ENCODE data around the gene THOC1.

Gene THOC1

DNA sequence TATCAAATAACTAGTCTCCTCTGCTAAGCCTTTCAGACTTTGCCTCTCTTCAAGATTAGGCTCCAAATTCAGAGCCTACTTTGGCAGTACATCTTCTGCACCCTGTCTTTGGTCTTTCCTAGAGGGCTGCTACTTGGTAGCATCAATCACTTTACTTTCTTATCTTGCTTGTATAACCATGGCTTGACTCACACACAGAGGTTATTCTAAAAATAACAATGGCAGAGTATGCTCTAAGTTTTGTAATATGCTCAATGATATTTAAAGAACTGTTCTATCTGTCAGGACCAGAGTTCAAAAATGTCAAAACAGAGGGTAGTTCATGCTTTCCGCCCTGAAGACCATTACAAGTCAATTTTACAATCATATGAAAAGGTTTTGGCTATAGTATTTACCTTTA lies 27.7 kb downstream of the THOC1 start:
- H3K4me3 ChIP-seq (ENCODE audit: low read length): no peak overlapping the region
- H3K36me3 ChIP-seq (ENCODE audit: control insufficient read depth, low read depth, low read length): peaks cover 31% of the 10 kb centered on the region

DNA sequence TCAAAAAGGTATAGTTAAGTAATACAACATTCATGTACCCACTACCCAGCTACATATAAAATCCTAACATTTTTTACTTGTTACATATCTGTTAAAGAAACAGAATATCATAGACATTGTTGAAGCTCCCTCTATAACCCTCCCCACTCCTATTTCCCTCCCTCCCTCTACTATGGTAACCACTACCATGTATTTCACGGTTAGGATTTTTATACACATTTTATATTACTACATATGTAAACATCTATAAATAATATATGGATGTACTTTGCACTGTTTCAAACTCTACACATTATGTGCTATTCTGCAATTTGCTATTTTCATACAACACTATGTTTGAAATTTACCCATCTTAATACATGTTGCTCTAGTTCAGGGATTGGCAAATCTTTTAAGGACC lies 36.3 kb downstream of the THOC1 start:
- Histone ChIP-seq H3K27me3 (ENCODE audit: control insufficient read depth, insufficient read depth, low read length) (no peaks in the 10 kb centered on the region), H3K9ac (ENCODE audit: low read length) (no peak overlapping the region), H3K4me3 (ENCODE audit: low read length) (no peak overlapping the region), H3K36me3 (ENCODE audit: control insufficient read depth, low read depth, low read length) (peaks cover 12% of the 10 kb centered on the region), H3K4me1 (ENCODE audit: control insufficient read depth, low read depth, low read length) (no peaks in the 10 kb centered on the region), H3K9me3 (ENCODE audit: control insufficient read depth, low read depth, low read length) (no peaks in the 10 kb centered on the region), H3K27ac (ENCODE audit: low read length) (no peak overlapping the region)

More for the DNA sequence above, 27.7 kb downstream of the THOC1 start:
- H3K9me3 ChIP-seq (ENCODE audit: control insufficient read depth, low read depth, low read length): no peaks in the 10 kb centered on the region
- H3K27ac ChIP-seq (ENCODE audit: low read length): no peak overlapping the region
- no peaks in the 10 kb centered on the region for H3K27me3 ChIP-seq (ENCODE audit: control insufficient read depth, insufficient read depth, low read length)
- H3K9ac ChIP-seq (ENCODE audit: low read length): no peak overlapping the region
- no peaks in the 10 kb centered on the region for H3K4me1 ChIP-seq (ENCODE audit: control insufficient read depth, low read depth, low read length)

DNA sequence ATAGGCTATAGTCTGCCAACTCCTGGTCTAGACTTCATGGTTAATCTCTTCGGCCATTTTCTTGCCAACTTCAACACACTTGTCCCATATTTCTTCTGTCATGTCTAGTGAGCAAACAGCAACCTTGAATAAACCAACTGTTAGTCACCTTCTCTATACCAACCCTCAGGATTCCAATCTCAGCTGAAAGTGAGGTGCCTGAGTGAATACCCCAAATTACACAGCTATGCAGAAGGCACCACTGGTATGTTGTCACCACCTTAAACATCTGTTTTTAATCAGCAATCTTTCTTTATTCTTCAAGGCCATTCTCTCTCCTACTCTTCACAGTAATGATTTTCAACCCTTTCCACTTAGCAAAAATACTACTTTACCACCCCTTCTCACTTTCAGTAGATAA lies 39.3 kb downstream of the THOC1 start:
- peaks cover 40% of the 10 kb centered on the region for H3K36me3 ChIP-seq (ENCODE audit: control insufficient read depth, low read depth, low read length)
- H3K4me3 ChIP-seq (ENCODE audit: low read length): no peak overlapping the region
- H3K27ac ChIP-seq (ENCODE audit: low read length): no peak overlapping the region
- H3K9me3 ChIP-seq (ENCODE audit: control insufficient read depth, low read depth, low read length): no peaks in the 10 kb centered on the region
- no peaks in the 10 kb centered on the region for H3K4me1 ChIP-seq (ENCODE audit: control insufficient read depth, low read depth, low read length)
- H3K27me3 ChIP-seq (ENCODE audit: control insufficient read depth, insufficient read depth, low read length): no peaks in the 10 kb centered on the region
- H3K9ac ChIP-seq (ENCODE audit: low read length): no peak overlapping the region

DNA sequence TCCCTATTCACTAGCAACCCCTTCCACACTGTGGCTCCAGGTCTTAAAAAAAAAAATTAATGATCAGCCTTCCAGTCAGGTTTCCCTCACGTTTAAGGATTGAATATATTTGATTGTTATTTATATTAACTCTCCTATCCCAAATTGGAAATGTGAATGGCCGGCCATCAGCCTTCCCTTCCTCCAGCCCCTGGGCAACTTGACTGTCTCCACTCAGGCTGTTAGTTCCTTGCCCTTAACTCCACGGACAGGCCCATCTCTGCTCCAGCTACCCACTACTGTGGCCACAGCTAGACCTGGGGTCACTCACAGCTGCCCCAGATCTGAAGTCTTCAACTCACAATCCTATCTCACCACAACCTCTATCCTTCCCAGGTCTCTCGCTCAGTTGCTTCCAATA lies 39.9 kb downstream of the THOC1 start:
- Histone ChIP-seq H3K36me3 (ENCODE audit: control insufficient read depth, low read depth, low read length) (peaks cover 46% of the 10 kb centered on the region), H3K9ac (ENCODE audit: low read length) (no peak overlapping the region), H3K4me3 (ENCODE audit: low read length) (no peak overlapping the region), H3K4me1 (ENCODE audit: control insufficient read depth, low read depth, low read length) (no peaks in the 10 kb centered on the region), H3K9me3 (ENCODE audit: control insufficient read depth, low read depth, low read length) (no peaks in the 10 kb centered on the region), H3K27me3 (ENCODE audit: control insufficient read depth, insufficient read depth, low read length) (no peaks in the 10 kb centered on the region), H3K27ac (ENCODE audit: low read length) (no peak overlapping the region)

DNA sequence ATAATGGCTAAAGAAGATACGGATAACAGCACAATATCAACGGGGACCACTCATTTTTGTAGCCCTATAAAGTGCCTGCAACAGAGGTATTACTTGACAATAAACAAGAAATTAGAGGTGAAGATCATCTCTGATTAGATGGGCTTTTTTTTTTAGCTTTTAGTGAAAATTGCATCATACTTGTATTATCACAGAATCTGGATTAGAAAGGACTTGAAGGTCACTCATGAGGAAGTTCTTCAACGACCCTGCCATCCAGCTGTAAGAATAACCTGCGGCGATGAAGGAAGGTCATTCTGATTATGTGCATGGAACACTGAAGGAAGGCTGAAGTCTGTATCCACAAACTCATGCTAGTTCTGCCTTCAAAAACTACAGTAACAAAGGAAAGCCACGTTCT lies 40.5 kb downstream of the THOC1 start:
- H3K36me3 ChIP-seq (ENCODE audit: control insufficient read depth, low read depth, low read length): peaks cover 52% of the 10 kb centered on the region
- H3K4me1 ChIP-seq (ENCODE audit: control insufficient read depth, low read depth, low read length): no peaks in the 10 kb centered on the region
- peaks cover 3% of the 10 kb centered on the region for H3K9me3 ChIP-seq (ENCODE audit: control insufficient read depth, low read depth, low read length)
- no peak overlapping the region for H3K9ac ChIP-seq (ENCODE audit: low read length)
- no peak overlapping the region for H3K4me3 ChIP-seq (ENCODE audit: low read length)
- no peaks in the 10 kb centered on the region for H3K27me3 ChIP-seq (ENCODE audit: control insufficient read depth, insufficient read depth, low read length)
- H3K27ac ChIP-seq (ENCODE audit: low read length): no peak overlapping the region

DNA sequence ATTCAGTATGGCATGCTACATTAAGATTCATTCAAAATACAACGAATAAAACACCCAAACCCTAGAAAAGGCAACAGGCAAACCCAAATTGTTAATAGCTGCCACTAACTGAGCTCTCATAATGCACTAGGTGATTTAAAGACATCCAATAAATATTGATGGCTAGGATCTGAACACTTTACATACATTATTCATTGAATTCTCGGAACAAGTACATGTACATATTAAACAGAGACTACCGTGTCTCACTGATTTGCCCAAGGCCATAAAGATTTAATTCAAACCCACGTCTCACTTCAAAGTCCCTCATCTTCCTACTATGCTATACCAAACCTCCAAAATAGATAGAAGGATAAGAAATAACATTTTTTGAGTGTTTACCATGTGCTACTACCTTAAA lies 42.1 kb downstream of the THOC1 start:
- no peaks in the 10 kb centered on the region for H3K4me1 ChIP-seq (ENCODE audit: control insufficient read depth, low read depth, low read length)
- H3K27ac ChIP-seq (ENCODE audit: low read length): no peak overlapping the region
- no peak overlapping the region for H3K9ac ChIP-seq (ENCODE audit: low read length)
- peaks cover 59% of the 10 kb centered on the region for H3K36me3 ChIP-seq (ENCODE audit: control insufficient read depth, low read depth, low read length)
- H3K27me3 ChIP-seq (ENCODE audit: control insufficient read depth, insufficient read depth, low read length): no peaks in the 10 kb centered on the region
- peaks cover 7% of the 10 kb centered on the region for H3K9me3 ChIP-seq (ENCODE audit: control insufficient read depth, low read depth, low read length)
- H3K4me3 ChIP-seq (ENCODE audit: low read length): no peak overlapping the region

DNA sequence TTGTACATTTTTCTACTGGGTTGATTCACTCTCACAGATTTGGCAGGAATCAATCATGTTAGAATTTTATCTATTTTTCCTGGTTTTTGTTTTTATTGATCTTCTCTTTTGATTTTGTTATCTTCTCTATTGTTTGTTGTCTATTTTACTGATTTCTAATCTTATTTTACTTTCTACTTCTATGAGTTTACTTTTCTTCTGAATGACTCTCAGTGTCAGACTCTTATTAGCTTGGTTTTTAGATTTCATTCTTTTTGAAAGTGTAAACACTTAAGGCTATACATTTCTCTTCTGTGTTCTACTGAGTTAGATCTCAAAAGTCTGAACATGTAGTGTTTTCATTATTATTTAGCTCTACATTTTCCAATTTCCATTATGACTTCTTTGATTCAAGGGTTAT lies 47.1 kb downstream of the THOC1 start:
- no peak overlapping the region for H3K4me3 ChIP-seq (ENCODE audit: low read length)
- H3K9me3 ChIP-seq (ENCODE audit: control insufficient read depth, low read depth, low read length): peaks cover 18% of the 10 kb centered on the region
- no peak overlapping the region for H3K27ac ChIP-seq (ENCODE audit: low read length)
- H3K4me1 ChIP-seq (ENCODE audit: control insufficient read depth, low read depth, low read length): no peaks in the 10 kb centered on the region
- no peak overlapping the region for H3K9ac ChIP-seq (ENCODE audit: low read length)
- peaks cover 77% of the 10 kb centered on the region for H3K36me3 ChIP-seq (ENCODE audit: control insufficient read depth, low read depth, low read length)
- no peaks in the 10 kb centered on the region for H3K27me3 ChIP-seq (ENCODE audit: control insufficient read depth, insufficient read depth, low read length)

DNA sequence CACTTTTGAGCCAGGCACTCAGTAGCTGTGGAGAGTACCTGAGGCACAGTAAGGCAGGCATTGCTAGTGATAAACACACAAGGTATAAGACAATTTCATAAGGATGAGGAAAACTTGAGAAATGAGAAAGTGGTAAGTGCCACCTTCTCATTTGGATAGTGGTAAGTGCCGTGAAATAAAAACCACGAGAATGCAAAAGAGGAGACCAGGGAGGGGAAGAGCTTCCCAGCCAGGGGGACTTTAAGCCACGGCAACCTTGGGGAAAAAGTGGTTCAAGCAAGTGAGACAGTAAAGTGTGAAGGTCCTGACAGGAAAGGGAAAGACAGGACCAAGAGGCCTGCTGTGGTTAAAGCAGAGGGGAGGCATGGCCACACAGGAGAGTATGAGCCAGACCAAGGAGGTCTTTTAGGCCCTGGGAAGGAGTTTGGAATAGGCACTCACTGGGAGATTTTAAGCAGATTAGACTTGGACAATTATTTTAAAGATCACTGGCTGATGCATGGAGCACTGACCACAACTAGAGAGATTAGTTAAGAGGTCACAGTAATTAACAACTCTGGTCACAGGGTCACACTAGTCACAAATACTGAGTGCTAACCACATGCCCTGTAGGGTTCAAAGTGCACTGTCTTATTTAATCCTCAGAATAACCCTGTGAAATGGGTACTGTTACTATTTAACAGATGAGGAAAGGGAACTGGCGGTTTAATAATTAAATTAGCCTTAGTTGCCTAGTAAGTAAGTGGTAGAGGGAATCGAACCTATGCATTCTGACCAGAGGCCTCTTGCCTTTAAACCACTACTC lies 50.1 kb downstream of the THOC1 start:
- peaks cover 18% of the 10 kb centered on the region for H3K9me3 ChIP-seq (ENCODE audit: control insufficient read depth, low read depth, low read length)
- no peak overlapping the region for H3K27ac ChIP-seq (ENCODE audit: low read length)
- peaks cover 77% of the 10 kb centered on the region for H3K36me3 ChIP-seq (ENCODE audit: control insufficient read depth, low read depth, low read length)
- H3K9ac ChIP-seq (ENCODE audit: low read length): no peak overlapping the region
- H3K27me3 ChIP-seq (ENCODE audit: control insufficient read depth, insufficient read depth, low read length): no peaks in the 10 kb centered on the region
- H3K4me1 ChIP-seq (ENCODE audit: control insufficient read depth, low read depth, low read length): no peaks in the 10 kb centered on the region
- no peak overlapping the region for H3K4me3 ChIP-seq (ENCODE audit: low read length)

DNA sequence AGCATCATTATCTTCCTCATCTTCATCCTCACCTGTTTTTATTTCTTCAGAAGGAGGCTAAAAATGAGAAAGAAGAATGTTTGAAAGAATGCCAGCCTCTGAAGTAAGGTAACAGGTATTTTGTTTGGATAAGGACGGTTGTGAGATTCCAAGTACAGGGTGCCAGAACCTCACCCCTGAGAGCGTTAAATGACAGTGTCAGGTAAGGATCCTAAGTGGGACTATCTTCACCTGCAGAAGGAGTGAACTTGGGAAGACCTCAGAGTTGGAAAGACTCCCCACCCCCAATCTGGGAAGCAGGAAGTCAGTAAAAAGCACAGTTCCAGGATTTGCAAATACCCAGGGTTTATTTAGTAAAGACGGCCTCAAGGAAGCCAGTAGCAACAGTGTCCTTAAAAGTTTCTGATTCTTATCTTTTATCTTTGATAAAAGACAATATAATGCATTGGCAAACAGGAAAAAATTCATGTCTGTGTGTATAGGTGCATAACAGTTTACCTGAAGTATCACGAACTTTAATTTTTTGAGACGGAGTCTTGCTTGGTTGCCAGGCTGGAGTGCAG lies 52.3 kb downstream of the THOC1 start:
- H3K36me3 ChIP-seq (ENCODE audit: control insufficient read depth, low read depth, low read length): peaks cover 86% of the 10 kb centered on the region
- no peaks in the 10 kb centered on the region for H3K27me3 ChIP-seq (ENCODE audit: control insufficient read depth, insufficient read depth, low read length)
- H3K9ac ChIP-seq (ENCODE audit: low read length): no peak overlapping the region
- H3K27ac ChIP-seq (ENCODE audit: low read length): no peak overlapping the region
- peaks cover 10% of the 10 kb centered on the region for H3K9me3 ChIP-seq (ENCODE audit: control insufficient read depth, low read depth, low read length)
- no peaks in the 10 kb centered on the region for H3K4me1 ChIP-seq (ENCODE audit: control insufficient read depth, low read depth, low read length)
- no peak overlapping the region for H3K4me3 ChIP-seq (ENCODE audit: low read length)

DNA sequence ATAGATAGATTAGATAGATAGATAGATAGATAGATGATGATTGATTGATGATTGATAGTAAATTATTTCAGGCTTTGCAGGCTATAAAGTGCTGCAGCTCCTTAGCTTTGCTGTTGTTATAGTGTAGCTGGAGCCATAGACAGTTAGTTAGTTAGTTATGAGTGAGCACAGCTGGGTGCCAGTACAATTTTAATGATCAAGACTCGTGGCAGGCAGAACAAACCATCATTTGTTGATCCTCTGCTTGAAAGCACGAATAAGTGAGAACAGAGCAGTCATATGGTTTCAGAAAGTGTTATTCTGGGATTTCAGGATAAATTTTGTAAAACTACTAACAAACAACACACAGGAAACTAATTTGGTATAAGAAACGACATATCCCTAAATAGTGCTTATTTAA lies 53.9 kb downstream of the THOC1 start:
- no peak overlapping the region for H3K27ac ChIP-seq (ENCODE audit: low read length)
- H3K27me3 ChIP-seq (ENCODE audit: control insufficient read depth, insufficient read depth, low read length): no peaks in the 10 kb centered on the region
- peaks cover 93% of the 10 kb centered on the region for H3K36me3 ChIP-seq (ENCODE audit: control insufficient read depth, low read depth, low read length)
- H3K9me3 ChIP-seq (ENCODE audit: control insufficient read depth, low read depth, low read length): peaks cover 10% of the 10 kb centered on the region
- H3K4me3 ChIP-seq (ENCODE audit: low read length): no peak overlapping the region
- H3K9ac ChIP-seq (ENCODE audit: low read length): no peak overlapping the region
- peaks cover 11% of the 10 kb centered on the region for H3K4me1 ChIP-seq (ENCODE audit: control insufficient read depth, low read depth, low read length)

DNA sequence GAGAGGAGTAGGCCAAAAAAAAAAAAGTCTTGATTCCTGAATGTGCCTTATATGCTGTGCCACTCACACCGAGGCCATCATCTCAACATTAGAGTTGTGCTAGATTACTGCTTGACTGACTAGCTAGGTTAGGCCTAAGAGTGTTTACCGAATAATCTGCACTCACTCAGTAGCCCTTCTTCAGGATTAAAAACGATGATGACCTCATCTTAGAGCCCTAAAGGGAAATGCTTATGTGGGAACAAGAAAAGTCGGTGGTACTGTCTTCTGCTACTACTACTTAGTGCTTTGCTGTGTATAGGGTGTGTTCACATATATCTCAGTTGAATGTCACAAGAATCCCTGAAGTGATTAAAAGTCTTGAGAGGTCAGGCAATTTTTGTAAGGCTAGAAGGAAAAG lies 54.3 kb downstream of the THOC1 start:
- H3K4me1 ChIP-seq (ENCODE audit: control insufficient read depth, low read depth, low read length): peaks cover 11% of the 10 kb centered on the region
- H3K9ac ChIP-seq (ENCODE audit: low read length): no peak overlapping the region
- H3K27ac ChIP-seq (ENCODE audit: low read length): no peak overlapping the region
- H3K9me3 ChIP-seq (ENCODE audit: control insufficient read depth, low read depth, low read length): peaks cover 7% of the 10 kb centered on the region
- H3K27me3 ChIP-seq (ENCODE audit: control insufficient read depth, insufficient read depth, low read length): no peaks in the 10 kb centered on the region
- H3K4me3 ChIP-seq (ENCODE audit: low read length): no peak overlapping the region
- H3K36me3 ChIP-seq (ENCODE audit: control insufficient read depth, low read depth, low read length): peaks cover 90% of the 10 kb centered on the region

DNA sequence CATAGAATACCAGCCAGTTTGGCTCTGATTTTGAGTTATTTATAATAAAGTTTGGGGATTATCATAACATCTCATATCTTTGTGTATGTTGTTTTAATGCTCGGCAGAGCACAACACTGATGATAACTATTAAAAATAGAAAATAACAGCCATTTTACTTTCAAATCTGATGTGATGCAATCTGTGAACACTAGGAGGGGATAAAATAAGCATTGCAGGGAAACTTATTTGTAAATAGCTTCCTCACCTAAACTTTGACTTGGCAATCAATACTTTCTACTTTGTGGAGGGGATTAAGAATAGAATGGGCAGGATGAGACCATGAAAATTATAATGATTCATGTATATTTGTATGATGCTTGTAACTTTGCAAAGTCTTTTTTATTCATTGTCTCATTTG lies 55.1 kb downstream of the THOC1 start:
- no peaks in the 10 kb centered on the region for H3K9me3 ChIP-seq (ENCODE audit: control insufficient read depth, low read depth, low read length)
- peaks cover 83% of the 10 kb centered on the region for H3K36me3 ChIP-seq (ENCODE audit: control insufficient read depth, low read depth, low read length)
- H3K27ac ChIP-seq (ENCODE audit: low read length): no peak overlapping the region

More for the DNA sequence above, 55.1 kb downstream of the THOC1 start:
- Histone ChIP-seq H3K9ac (ENCODE audit: low read length) (no peak overlapping the region), H3K4me1 (ENCODE audit: control insufficient read depth, low read depth, low read length) (peaks cover 11% of the 10 kb centered on the region), H3K4me3 (ENCODE audit: low read length) (no peak overlapping the region), H3K27me3 (ENCODE audit: control insufficient read depth, insufficient read depth, low read length) (no peaks in the 10 kb centered on the region)
